GM21528 (cell line): ENCODE measurements around the gene CCDC60.

Source experiments
- ATAC-seq: cut with Tn5 transposase; IDR thresholded peaks from one replicate; pipeline ENCODE4 v1.9.1; 2021; ENCODE audit warnings: mild to moderate bottlenecking, moderate library complexity; ENCODE audit not compliant: unreplicated experiment, low FRiP score

The CCDC60 gene

GRCh38 chr12:119381471-119382235 is 47.1 kb downstream of the CCDC60 start:
- no peak for ATAC-seq

GRCh38 chr12:119383206-119383605 is 48.7 kb downstream of the CCDC60 start:
- ATAC-seq, result no peak

GRCh38 chr12:119384340-119384739 is 49.8 kb downstream of the CCDC60 start:
- ATAC-seq, result no peak

GRCh38 chr12:119385659-119386058 is 51.1 kb downstream of the CCDC60 start:
- ATAC-seq, result no peak

GRCh38 chr12:119389687-119390086 is 55.2 kb downstream of the CCDC60 start:
- ATAC-seq, result no peak

- no peak for ATAC-seq
These were observed 57.1 kb downstream of the CCDC60 start for GRCh38 chr12:119391673-119392072.

- no peak for ATAC-seq
These were observed 59.1 kb downstream of the CCDC60 start for GRCh38 chr12:119393677-119394076.

- no peak for ATAC-seq
These were observed 63.0 kb downstream of the CCDC60 start for GRCh38 chr12:119397540-119397939.

- ATAC-seq, result no peak
These were observed 63.7 kb downstream of the CCDC60 start for GRCh38 chr12:119398190-119398589.

GRCh38 chr12:119399301-119399700 is 64.8 kb downstream of the CCDC60 start:
- ATAC-seq, result no peak

- no peak for ATAC-seq
These were observed 71.8 kb downstream of the CCDC60 start for GRCh38 chr12:119406308-119406707.

GRCh38 chr12:119406811-119407210 is 72.3 kb downstream of the CCDC60 start:
- ATAC-seq, result no peak

- no peak for ATAC-seq
These were observed 74.5 kb downstream of the CCDC60 start for GRCh38 chr12:119409043-119409442.

GRCh38 chr12:119410396-119410795 is 75.9 kb downstream of the CCDC60 start:
- no peak for ATAC-seq

GRCh38 chr12:119412306-119412705 is 77.8 kb downstream of the CCDC60 start:
- no peak for ATAC-seq

- no peak for ATAC-seq
These were observed 78.6 kb downstream of the CCDC60 start for GRCh38 chr12:119412811-119413794.

- ATAC-seq, result no peak
These were observed 81.2 kb downstream of the CCDC60 start for GRCh38 chr12:119415714-119416113.

- ATAC-seq, result no peak
These were observed 82.9 kb downstream of the CCDC60 start for GRCh38 chr12:119417440-119417839.

- no peak for ATAC-seq
These were observed 84.9 kb downstream of the CCDC60 start for GRCh38 chr12:119419381-119419780.

GRCh38 chr12:119423285-119423684 is 88.8 kb downstream of the CCDC60 start:
- ATAC-seq, result no peak

GRCh38 chr12:119425623-119426022 is 91.1 kb downstream of the CCDC60 start:
- no peak for ATAC-seq
